ENCODE data around the gene MYL9.

Gene MYL9

DNA sequence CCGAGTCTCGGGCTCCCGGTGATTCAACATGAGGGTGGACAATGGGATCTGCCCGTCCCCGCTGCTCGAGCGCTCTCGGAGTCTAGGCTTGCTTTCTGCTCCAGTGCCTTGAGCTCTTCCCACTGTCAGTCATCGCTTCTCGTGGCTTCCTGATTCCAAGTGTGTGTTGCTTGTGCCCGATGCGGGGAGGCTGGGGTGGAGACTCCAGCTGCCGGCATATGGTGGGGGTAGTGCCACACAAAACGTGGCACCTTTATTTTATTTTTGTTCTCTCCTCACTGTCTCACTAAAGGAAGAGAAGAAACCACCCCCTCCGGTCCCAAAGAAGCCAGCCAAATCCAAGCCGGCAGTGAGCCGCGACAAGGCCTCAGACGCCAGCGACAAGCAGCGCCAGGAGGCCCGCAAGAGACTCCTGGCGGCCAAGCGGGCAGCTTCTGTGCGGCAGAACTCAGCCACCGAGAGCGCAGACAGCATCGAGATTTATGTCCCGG, 14.8 kb upstream of the MYL9 start:
- no peak for DNase-seq

DNA sequence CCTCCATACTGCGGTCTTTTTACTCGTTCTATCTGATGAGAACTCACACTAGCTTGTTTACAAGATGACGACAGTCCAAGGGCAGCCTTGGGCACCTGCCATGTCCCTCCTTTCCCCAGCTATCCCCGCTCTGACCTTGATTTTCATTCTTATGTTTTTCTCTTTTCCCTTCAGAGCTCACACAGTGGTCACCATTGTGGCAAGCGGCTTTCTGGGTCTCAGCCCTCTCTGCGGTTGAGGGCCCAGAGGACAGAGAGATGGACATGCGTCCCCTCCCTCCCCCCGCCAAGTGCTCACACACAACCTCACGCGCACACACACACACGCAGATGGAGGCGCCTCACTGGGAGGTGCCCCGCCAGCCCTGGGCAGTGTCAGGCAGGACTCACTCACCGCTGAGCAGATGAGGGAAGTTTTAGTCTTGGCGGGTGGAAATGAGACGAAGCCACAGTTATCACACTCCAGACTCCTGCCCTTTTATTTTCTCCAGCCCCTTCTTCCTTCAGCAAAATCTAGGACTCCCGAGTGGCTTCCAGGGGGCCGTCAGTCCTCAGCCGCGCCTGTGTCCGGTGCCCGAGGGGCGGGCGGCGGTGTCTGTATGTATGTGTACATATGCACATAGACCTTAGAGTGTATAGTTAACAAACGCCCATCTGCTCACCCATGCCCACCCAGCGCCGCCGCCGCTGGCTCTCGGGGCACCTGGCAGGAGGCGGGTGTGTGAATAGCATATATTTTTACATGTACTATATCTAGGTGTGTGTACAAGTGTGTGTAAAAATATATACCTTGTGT, 13.8 kb upstream of the MYL9 start:
- DNase-seq: no peak

DNA sequence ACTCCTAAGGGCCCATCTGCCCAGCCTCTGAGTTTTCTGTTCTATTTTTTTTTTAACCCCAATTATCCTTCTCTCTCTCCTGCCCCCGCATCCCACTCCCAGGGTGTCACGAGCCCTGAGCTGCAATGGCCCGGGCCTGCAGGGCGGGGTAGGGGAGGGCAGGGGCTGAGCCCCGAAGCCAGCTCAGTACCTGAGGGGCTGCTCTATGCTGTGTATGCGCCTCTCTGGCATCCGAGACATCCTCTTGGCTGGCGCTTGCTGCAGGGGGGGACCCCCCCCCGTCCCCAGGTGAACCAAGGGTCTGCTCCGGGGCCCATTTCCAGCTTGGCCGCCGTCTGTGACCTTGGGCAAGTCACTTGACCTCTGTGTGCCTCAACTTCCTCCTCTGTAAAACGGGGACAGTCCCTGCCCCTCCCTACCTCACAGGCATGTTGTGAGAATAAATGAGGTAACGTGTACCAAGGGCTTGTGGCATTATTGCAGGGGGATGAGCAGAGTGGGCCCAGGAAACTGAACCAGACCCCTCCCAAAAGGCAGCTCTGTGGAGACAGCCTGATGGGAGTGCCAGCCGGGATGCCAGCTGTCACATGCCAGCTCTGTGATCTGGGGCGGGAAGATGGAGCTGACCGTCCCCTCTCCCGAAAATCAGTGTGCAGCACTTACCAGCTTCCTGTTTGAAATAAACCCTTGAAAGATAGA, 13.0 kb upstream of the MYL9 start:
- no peak for DNase-seq

DNA sequence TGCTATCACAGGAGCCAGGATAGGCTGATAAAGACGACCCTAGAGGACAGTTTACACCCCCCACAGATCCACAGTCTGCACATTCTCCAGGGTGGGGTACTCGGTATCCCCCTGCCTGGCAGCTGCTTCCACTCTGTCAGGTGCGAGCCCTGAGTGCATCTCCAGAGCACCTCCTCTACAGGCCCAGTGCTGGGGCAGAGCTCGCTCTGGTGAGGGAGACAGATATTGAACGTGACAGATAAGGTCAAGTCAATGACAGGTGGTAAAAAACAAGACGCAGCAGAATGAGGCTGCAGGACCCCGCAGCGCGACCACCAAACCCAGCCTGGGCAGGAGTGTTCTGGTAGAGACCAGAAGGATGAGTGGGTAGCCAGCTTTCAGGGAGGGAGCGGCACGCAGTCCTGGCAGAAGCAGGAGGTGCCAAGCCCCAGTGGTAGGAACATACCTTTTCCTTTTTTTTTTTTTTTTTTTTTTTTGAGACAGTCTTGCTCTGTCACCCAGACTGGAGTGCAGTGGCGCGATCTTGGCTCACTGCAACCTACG, 12.4 kb upstream of the MYL9 start:
- no peak for DNase-seq

DNA sequence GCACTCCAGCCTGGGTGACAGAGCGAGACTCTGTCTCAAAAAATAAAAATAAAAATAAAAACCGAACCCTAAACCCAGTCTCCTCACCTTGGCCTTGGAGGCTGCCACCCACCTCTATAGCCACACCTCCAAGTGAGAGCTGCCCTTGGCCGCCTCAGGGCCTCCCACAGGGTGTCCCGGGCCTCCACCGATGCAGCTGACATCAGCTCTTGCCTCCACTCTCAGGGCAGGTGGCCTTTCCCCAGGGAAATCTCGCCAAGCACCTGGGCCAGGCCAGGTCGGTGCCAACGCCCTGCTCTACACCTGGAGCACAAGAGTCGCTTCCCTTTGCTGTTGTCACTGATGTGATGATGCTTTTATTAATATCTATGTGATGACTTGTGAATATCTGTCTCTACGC, 8.9 kb upstream of the MYL9 start:
- no peak for DNase-seq

DNA sequence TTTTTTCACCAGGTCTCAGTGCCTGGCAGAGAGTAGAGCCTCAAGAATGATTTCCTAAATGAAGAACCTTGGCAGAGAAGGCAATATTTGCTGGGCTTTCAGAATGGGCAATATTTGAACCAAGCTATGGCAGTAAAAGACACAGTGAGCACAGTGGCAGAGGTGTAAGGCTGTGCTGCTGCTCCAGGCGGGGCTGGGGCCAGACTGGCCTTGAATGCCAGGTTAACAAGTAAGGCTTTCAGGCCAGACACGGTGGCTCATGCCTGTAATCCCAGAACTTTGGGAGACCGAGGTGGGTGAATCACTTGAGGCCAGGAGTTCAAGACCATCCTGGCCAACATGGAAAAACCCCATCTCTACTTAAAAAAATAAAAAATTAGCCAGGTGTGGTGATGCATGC, 8.5 kb upstream of the MYL9 start:
- no peak for DNase-seq

DNA sequence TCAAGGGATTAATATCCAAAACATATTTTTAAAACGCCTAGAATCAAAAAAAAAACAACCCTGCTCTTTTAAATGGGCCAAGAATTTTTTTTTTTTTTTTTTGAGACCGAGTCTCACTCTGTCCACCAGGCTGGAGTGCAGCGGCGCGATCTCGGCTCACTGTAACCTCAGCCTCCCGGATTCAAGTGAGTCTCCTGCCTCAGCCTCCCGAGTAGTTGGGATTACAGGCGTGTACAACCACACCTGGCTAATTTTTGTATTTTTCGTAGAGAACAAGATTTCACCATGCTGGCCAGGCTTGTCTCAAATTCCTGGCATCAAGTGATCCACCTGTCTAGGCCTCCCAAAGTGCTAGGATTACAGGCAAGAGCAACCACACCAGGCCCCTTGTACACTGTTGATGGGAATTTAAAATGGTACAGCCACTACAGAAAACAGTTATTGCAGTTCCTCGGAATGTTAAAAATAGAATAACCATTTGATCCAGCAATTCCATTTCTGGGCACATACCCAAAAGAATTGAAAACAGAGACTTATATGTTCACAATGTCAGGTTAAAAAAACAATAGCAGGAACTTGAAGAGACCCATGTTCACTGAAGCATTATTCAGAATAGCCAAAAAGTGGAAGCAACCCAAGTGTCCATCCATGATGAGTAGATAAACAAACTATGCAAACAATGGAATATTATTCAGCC, 3.1 kb upstream of the MYL9 start:
- no peak for DNase-seq

DNA sequence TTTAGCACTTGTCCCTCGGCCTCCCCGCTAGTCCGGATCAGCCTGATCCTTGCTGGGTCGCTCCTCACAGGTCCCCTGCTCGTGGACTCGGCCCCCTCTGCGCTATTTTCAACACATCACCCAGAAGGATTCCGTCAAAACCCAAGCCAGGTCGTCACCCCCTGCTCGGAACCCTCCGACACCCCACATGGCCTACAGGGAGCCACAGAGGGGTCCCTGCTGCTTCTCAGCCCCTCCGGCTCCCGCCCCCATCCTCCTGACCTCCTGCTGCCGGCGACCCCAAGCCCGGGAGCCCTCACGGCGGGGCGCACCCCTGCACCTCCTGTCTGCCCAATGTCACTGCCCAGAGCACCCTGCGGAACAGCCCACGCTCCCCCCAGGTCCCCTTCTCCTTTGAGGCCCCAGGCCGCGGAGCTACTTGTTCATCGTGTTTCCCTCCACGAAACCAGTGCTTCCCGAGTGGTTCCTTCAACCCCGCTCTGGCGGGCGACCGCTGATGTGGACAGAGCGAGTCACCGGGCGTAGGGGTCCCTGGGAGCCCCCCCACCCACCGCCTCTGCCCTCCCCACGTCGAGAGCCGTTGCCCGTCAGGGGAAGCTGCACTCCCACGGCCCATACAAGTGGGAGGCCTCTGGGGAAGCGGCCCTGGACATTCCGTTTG, 638 bp upstream of the MYL9 start:
- DNase-seq: no peak

DNA sequence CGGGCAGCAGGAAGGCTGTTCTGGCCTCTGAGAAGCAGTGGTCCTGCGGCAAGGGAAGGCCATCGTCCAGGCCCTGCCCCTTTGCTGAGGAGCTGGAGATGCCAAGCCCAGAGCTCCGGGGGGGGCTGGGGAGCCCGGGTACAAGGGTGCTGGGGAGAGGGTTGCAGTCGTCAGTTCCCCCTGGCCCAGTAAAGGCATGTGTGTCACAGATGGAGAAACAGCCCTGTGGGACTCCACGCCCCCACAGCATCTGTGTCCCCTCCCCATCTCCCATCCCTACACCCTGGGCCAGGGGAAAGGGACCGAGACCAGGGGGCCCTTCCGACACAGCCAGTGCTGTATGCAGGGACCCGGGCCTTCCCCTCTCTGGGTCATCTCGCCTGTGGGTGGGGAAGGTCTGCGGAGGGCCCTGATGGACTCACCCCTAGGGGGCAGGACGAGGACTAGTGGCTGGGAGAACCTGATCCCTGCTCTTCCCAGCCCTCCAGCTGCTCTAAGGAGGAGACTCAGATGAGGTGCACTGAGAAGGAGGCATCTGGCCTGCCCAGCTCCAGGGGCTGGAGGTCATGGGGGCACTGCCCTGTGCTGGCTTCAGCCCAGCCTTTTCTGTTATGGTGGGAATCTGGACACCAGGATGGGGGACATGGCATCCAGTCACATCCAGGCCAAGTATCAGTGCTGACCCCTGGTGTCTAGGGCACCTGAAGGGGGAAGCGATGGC, 609 bp downstream of the MYL9 start:
- no peak for DNase-seq

DNA sequence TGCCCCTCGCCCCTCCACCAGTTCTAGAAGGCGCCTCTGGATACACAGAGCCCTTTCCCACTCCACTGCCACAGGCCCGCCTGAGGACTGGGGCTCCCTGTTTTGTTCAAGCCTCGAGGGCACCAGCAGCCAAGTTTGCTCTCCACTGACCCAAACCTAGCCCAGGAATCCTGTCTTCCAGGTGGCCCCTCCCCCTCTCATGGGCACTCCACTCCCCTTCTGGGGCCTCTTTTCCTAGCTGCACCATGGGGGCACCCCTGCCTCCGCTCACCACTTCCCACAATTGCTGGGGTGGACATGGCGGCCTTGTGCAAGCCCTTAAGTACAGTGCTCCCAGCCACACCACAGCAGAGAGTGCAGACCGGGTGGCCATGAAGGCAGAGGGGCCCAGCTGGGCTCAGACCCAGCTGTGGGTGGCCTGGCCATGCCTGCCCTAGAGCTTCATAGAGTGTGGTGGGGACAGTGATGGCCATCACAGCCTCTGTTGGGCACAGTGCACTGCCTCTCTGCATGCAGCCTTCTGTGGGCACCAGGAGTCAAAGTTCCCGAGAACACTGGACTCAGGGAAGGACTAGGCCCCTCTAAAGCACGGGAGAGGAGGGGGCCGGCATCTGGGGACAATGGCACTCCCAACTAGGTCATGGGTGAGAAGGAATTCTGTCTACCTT, 1.3 kb downstream of the MYL9 start:
- DNase-seq: no peak

DNA sequence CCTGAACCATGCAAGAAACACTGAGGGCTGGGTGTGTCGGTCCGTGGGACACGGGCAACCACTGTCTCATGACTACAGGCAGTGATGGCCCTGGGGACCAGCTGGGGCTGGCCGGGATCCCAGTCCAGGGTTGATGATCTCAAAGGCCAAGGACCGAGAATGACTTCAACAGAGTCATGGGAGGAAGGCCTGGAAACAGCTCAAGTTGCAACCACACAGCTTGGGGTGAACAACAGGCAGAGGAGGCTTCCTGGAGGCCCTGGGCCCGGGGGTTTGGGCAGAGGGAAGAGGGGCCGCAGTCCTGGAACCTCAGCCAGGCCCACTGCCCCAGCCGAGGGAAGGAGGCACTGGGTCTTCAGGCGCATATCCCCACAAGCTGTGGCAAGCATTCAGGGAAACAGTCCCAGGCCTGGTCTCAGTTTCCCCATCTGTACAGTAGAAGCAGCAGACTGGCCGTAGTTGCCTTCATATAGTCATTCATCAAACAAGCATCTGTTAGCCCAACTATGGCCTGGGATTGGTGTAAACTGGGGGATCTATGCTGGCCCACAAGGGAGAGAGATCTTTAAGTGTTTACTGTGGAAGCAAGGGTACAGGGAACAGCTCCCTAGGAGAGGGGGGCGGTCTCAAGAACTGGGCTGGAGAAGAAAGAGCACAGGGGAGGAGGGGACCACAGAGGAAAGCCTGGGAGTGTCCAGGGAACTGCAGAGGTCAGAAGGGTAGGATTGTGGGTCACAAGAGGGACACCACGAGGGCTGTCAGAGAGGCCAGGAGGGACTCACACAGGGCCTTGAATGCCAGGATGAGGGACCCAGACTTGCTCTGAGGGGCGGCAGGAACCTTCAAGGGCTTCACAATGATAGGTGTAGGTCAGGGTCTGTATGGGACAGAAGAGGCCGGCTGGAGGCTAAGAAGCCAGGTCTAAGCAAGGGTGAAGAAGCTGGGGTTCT, 2.1 kb downstream of the MYL9 start:
- no peak for DNase-seq

DNA sequence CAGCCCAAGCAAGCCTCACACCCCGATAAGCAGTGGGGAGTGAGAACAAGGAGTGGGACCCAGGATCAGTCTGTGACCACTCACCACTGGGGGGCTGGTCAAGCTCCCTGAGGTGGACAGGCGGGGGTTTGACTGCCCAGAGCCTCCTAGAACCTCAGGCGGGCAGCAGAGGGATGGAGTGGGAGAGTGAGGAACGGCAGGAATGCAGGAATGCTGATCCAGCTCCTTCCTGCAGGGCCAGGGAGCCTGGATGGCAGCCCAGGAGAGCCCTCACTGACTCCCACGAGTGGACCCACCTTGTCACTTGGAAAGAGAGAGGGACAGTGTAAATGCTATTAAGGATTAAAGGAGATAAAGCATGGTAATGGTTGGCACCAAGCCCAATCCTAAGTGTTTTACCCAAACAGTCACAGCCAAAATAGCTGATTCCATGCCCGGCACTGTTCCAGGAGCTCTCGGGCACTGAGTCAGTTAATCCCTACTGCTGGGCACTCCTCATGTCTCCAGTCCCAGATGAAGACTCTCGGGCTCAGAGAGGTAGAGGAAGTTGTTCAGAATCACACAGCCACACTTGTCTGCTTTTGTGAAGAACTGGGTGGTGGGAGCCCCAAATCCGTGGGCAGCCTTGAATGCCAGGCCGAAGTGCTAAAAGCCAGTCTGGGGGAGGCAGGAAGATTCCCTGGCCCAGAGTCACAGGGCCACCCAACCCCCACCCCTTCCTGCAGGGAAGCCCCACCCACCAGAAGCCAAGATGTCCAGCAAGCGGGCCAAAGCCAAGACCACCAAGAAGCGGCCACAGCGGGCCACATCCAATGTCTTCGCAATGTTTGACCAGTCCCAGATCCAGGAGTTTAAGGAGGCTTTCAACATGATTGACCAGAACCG, 3.1 kb downstream of the MYL9 start:
- DNase-seq: no peak

DNA sequence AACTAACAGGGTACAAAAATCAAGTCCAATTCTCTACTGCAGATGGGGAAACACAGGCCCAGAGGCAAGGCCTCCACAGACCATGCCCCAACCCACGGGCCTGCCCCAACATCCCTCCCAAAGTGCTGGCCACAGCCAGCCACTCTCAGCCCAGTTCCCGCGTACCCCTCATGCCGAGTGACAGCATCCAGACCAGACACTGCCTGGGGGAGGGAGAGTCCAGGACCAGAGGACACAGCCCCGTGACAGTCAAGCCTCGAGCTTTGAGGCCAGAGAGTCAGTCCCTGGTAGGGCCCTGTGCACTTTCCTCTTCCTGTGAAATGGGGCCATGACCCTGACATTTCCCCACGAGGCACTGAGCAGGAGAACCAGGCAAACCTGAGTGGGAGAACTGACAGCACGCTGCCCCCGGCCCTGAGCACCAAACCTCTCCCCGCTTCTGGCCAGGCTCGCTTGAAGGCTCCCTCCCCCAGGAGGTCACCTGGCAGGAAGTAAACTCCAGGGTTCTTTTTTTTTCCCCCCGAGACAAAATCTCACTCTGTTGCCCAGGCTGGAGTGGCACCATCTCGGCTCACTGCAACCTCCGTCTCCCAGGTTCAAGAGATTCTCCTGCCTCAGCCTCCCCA, 4.9 kb downstream of the MYL9 start:
- no peak for DNase-seq

DNA sequence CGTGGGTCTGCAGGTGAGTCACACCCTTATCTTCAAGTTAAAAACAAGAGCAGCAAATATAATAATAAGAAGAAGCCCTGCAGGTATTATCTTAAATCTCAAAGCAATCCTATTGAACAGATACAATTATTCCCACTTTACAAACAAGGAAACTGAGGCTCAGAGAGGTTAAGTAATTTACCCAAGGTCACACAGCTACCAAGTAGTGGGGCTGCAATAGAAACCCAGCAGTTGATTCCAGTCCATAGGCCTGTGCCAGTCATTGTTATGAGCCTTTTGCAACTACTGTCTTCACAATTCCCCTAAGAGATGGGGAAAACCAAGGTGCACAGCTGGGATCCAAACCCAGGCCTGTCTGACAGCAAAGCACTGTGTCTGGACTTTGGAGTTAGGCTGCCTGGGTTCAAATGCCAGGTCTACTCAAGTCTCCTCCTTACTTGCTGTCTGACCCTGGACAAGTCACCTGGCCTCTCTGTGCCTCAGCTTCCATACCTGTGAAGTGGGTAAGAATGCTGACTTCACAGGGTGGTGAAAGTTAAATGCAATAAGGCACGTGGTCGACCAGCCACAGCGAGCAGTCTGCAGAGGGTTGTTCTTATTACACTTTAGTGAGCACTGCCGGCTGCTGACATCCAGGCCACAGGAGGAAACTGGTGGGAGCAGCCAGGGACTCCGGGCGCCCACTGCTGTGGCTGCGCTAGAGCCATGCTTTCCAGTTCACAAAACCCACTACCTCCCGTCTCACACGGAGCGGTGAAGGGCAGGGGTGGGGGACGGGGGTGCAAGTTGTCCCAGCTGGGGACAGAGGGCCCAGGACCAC, 6.1 kb downstream of the MYL9 start:
- DNase-seq: no peak

DNA sequence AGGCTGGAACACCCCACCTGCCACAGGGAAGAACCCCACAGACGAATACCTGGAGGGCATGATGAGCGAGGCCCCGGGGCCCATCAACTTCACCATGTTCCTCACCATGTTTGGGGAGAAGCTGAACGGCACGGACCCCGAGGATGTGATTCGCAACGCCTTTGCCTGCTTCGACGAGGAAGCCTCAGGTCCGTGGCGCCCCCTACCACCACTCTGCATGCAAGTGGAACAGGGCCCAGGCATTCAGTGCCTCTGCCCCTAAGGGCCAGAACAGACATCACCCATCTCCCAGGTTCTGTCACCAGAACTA, 6.6 kb downstream of the MYL9 start:
- no peak for DNase-seq

DNA sequence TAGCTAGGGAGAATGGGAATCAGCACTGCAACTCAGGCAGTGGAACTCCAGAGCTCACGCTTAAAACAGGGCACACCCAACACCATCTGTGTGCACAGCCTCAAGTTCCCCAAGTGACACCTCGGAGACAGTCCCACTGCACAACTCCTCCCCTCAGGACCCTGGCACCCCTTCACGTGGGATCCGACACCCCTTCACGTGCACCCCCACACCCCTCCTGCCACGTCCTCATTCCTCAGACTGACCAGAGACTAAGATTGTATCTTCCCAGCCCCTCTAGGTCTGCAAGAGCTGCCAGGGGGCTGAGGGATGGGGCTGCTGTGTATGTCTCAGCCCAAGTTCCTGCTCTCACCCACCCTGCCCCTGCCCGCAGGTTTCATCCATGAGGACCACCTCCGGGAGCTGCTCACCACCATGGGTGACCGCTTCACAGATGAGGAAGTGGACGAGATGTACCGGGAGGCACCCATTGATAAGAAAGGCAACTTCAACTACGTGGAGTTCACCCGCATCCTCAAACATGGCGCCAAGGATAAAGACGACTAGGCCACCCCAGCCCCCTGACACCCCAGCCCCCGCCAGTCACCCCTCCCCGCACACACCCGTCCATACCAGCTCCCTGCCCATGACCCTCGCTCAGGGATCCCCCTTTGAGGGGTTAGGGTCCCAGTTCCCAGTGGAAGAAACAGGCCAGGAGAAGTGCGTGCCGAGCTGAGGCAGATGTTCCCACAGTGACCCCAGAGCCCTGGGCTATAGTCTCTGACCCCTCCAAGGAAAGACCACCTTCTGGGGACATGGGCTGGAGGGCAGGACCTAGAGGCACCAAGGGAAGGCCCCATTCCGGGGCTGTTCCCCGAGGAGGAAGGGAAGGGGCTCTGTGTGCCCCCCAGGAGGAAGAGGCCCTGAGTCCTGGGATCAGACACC, 7.6 kb downstream of the MYL9 start:
- no peak for DNase-seq

DNA sequence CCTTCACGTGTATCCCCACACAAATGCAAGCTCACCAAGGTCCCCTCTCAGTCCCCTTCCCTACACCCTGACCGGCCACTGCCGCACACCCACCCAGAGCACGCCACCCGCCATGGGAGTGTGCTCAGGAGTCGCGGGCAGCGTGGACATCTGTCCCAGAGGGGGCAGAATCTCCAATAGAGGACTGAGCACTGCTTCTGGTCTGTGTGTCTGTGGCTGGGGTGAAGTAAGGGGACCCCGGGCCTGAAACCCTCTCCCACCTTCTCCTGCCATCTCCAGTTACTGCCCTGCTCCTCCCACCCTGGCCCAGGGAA, 8.3 kb downstream of the MYL9 start:
- no peak for DNase-seq
